Measurements from ENCODE around the gene CIDEA. TPM values are rescaled to one million over a fixed set of nuclear protein-coding genes. Genes with fewer than 3 reads are reported as not detected.

Gene CIDEA
- total RNA-seq, 3 donors from 2014 or later: 32.4 to 461 (median 68.6) TPM

DNA sequence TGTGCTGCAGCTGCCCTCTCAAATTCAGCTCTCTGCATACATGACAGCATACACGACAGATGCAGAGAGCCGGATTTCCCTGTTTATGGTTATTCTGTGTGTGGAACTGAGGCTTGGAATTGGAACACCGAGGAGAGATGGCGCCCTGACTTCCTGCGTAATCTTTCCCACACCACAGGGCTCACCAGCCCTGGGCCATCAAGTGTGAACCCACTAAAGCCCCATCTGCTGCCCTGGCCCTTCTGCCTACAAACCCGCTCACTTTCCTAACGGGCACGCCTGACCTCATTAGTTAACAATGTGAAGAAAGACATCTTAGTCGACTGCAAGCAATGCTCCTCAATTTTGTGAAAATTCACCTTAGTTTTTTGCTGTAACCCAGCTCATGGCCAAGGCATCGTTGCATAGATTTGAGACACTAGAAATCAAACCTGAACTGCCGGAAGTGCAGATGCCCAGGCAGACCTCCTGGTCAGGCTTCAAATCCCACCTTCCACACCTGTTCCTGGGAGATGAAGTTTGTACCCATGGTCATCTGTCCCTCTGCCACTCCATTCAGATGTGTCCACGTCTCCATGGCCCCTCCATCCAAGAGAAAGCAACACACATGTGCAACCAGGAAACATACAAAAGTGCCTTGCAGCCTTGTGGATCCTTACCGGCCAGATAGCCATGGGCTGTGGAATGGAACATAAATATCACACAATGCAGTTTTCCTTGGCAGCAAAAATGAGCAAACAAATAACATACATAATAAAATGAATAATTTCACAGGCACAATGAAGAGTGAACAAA lies 5.0 kb upstream of the CIDEA start:
- H3K4me1 ChIP-seq: peaks cover 0 to 7% of the 10 kb centered on the region in 2 donors
- peaks cover 0 to 25% of the 10 kb centered on the region in 2 donors for H3K27me3 ChIP-seq
- H3K36me3 ChIP-seq: no peaks in the 10 kb centered on the region
- H3K4me3 ChIP-seq: no peak overlapping the region
- no peaks in the 10 kb centered on the region for H3K9me3 ChIP-seq
- TF ChIP-seq, protein P1, sequence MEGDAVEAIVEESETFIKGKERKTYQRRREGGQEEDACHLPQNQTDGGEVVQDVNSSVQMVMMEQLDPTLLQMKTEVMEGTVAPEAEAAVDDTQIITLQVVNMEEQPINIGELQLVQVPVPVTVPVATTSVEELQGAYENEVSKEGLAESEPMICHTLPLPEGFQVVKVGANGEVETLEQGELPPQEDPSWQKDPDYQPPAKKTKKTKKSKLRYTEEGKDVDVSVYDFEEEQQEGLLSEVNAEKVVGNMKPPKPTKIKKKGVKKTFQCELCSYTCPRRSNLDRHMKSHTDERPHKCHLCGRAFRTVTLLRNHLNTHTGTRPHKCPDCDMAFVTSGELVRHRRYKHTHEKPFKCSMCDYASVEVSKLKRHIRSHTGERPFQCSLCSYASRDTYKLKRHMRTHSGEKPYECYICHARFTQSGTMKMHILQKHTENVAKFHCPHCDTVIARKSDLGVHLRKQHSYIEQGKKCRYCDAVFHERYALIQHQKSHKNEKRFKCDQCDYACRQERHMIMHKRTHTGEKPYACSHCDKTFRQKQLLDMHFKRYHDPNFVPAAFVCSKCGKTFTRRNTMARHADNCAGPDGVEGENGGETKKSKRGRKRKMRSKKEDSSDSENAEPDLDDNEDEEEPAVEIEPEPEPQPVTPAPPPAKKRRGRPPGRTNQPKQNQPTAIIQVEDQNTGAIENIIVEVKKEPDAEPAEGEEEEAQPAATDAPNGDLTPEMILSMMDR (IDR thresholded peaks at IDR 0.05): no peak
- no peak for TF ChIP-seq POLR2A (IDR thresholded peaks at IDR 0.05)
- no peak for TF ChIP-seq POLR2AphosphoS5 (IDR thresholded peaks at IDR 0.05)
- no peak for DNase-seq (ENCODE audit: low spot score in 2 of 2)
- intact Hi-C loops (cut with DNase I; ENCODE audit: low total_unique reads): loop anchor here (1.0 kb wide), 1 partner anchor 40 kb away; no protein-coding TSS in a partner anchor
- no peak overlapping the region for H3K27ac ChIP-seq

GRCh38 chr18:12251311-12251710 lies 2.9 kb upstream of the CIDEA start:
- peaks cover 5 to 32% of the 10 kb centered on the region in 2 donors for H3K27me3 ChIP-seq

DNA sequence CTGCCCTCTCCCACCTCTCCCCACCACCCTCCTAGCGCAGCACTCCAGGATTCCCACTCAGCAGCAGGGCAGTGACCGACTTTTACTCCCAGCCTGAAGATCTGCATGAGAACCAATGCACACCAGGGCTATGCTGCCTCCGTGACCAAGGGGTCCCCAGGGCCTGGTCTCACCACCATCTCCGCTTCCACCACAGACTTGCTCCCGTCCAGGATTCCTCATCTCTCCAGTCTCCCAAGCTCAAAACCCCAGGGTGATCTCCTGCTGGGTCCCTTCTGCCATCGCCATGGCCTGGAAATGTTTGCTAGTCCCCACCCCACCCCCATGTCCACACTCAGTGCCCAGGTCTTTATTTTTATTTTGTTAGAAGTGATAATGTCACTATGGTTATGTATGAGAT lies 2.1 kb upstream of the CIDEA start:
- no peak overlapping the region for H3K27ac ChIP-seq
- no peaks in the 10 kb centered on the region for H3K9me3 ChIP-seq
- intact Hi-C loops (cut with DNase I; ENCODE audit: low total_unique reads): no loop called here
- peaks cover 5 to 26% of the 10 kb centered on the region in 2 donors for H3K27me3 ChIP-seq
- TF ChIP-seq POLR2AphosphoS5 (IDR thresholded peaks at IDR 0.05): no peak
- TF ChIP-seq, protein P1 (IDR thresholded peaks at IDR 0.05): no peak
- TF ChIP-seq POLR2A (IDR thresholded peaks at IDR 0.05): no peak
- DNase-seq (ENCODE audit: low spot score in 2 of 2): no peak
- no peak overlapping the region for H3K4me3 ChIP-seq
- H3K36me3 ChIP-seq: no peaks in the 10 kb centered on the region
- H3K4me1 ChIP-seq: peaks cover 0 to 7% of the 10 kb centered on the region in 2 donors

More at GRCh38 chr18:12251311-12251710, 2.9 kb upstream of the CIDEA start:
- Histone ChIP-seq H3K9me3 (no peaks in the 10 kb centered on the region), H3K27ac (no peak overlapping the region), H3K36me3 (no peaks in the 10 kb centered on the region), H3K4me3 (no peak overlapping the region), H3K4me1 (peaks cover 0 to 7% of the 10 kb centered on the region in 2 donors)
- TF ChIP-seq, protein P1 (IDR thresholded peaks at IDR 0.05): no peak
- TF ChIP-seq POLR2A (IDR thresholded peaks at IDR 0.05): no peak
- TF ChIP-seq POLR2AphosphoS5 (IDR thresholded peaks at IDR 0.05): no peak
- DNase-seq (ENCODE audit: low spot score in 2 of 2): no peak
- intact Hi-C loops (cut with DNase I; ENCODE audit: low total_unique reads): no loop called here

- no peak overlapping the region for H3K27ac ChIP-seq
- intact Hi-C loops (cut with DNase I; ENCODE audit: low total_unique reads): no loop called here
- DNase-seq (ENCODE audit: low spot score in 2 of 2): no peak
- no peaks in the 10 kb centered on the region for H3K36me3 ChIP-seq
- no peaks in the 10 kb centered on the region for H3K9me3 ChIP-seq
- TF ChIP-seq POLR2AphosphoS5 (IDR thresholded peaks at IDR 0.05) (no peak), POLR2A (IDR thresholded peaks at IDR 0.05) (no peak)
- TF ChIP-seq, protein P1 (IDR thresholded peaks at IDR 0.05): no peak
- peaks cover 5 to 21% of the 10 kb centered on the region in 2 donors for H3K27me3 ChIP-seq
- H3K4me3 ChIP-seq: no peak overlapping the region
- peaks cover 0 to 7% of the 10 kb centered on the region in 2 donors for H3K4me1 ChIP-seq
Observed at GRCh38 chr18:12253027-12253426, 1.1 kb upstream of the CIDEA start.

DNA sequence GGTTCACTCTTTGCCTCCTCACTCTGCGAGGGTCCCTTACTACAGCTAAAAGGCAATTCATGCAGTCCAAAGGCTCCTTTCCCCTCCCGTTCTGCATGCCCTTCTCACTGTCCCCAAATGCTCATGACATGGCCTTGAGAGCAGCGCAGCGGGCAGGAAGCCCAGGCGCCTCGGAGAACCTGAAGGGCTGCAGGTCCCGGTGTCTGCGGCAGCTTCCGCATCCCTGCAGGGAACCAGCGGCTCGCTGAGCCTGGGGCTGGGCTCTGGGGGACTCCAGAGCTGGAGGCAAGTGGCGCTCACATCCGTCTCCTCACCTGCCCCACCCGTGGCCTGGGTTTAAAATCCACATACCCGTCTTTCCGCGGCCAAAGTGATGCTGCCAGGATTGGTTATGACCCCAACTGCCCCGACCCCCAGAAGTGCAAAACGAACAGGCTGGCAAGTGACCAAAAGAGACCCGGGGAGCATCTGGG lies 462 bp upstream of the CIDEA start:
- Histone ChIP-seq H3K4me1 (peaks cover 0 to 7% of the 10 kb centered on the region in 2 donors), H3K4me3 (peak overlapping the region; percentile 29 to 61 (median 41)), H3K27ac (no peak overlapping the region), H3K36me3 (no peaks in the 10 kb centered on the region), H3K27me3 (peaks cover 5 to 21% of the 10 kb centered on the region in 2 donors), H3K9me3 (no peaks in the 10 kb centered on the region)
- TF ChIP-seq, protein P1 (IDR thresholded peaks at IDR 0.05): no peak
- TF ChIP-seq POLR2AphosphoS5 (IDR thresholded peaks at IDR 0.05) (no peak), POLR2A (IDR thresholded peaks at IDR 0.05) (no peak)
- intact Hi-C loops (cut with DNase I; ENCODE audit: low total_unique reads): no loop called here
- DNase-seq (ENCODE audit: low spot score in 2 of 2): no peak

Data from breast epithelium (tissue), 4 donors.